Right cardiac atrium (tissue), 5 donors: Measurements from ENCODE around the gene ARHGEF5. TPM values are rescaled to one million over a fixed set of nuclear protein-coding genes. Genes with fewer than 3 reads are reported as not detected.
"Not testable (repeated sequence)": the region's sequence is repeated elsewhere in the genome, so short reads cannot be mapped to it uniquely, and the experiment has no call there.

Experiments used
- ATAC-seq, 2 donors: fragments of 200-7000 bp; cut with Tn5 transposase; one replicate each; pipeline versions ENCODE4 v1.8.0 to v1.9.1; 2020; ENCODE audit warnings: moderate library complexity in 2 of 2, mild to moderate bottlenecking in 1 of 2
- DNase-seq, 3 donors: peaks; one replicate each; pipeline ENCODE4 v3.0.0-alpha.2; 2020
- H3K27ac ChIP-seq: one replicate; pipeline ENCODE4 v1.5.1; 2013; ENCODE audit warnings: mild to moderate bottlenecking, low read length, control low read depth, moderate library complexity
- H3K27me3 ChIP-seq: one replicate; pipeline ENCODE4 v1.6.1; 2013; ENCODE audit not compliant: control insufficient read depth, insufficient read depth
- H3K4me1 ChIP-seq: one replicate; pipeline ENCODE4 v1.6.1; 2013; ENCODE audit warnings: low read length; ENCODE audit not compliant: control insufficient read depth, insufficient read depth
- H3K4me3 ChIP-seq: one replicate; pipeline ENCODE4 v1.5.1; 2013; ENCODE audit warnings: low read length, control low read depth
- H3K9me3 ChIP-seq: one replicate; pipeline ENCODE4 v1.6.1; 2013; ENCODE audit warnings: low read length; ENCODE audit not compliant: control insufficient read depth
- WGBS: extraction: QIAGEN DNeasy Blood & Tissue Kit; methylation state at CpG from one replicate; pipeline ENCODE4 v1.1.7; 2013; 5-methylcytosine and 5-hydroxymethylcytosine counted together
- intact Hi-C, 4 donors: fragments of 100-400 bp; cut with DNase I; formaldehyde crosslinking; loops; one replicate each; pipeline versions ENCODE4 v1.11.0 to v1.14.0; 2022 to 2023
- polyA plus RNA-seq: library from polyadenylated mRNA; stranded (reverse); fragments of 200-250 nt; gene quantifications from one replicate; pipeline ENCODE4 v1.2.3, GENCODE V29; 2013
- total RNA-seq, 4 donors: library from RNA; stranded (reverse); fragmentation: NEBNext Ultra II Directional; extraction: Animal tissue kit (Norgen Biotek cat#: 25700); gene quantifications; one replicate each; pipeline ENCODE4 v1.2.1, GENCODE V29; 2021
- donor health status: healthy with polysubstance abuse.
- donor health status: DM: no; HTN: yes; CAD: no.
- donor health status: DM: no; HTN: no; CAD: no.
- donor health status: DM: no; HTN: yes; CAD: no; lungs with severe emphysema.
- donor health status: DM: yes; HTN: yes; CAD: no.

The ARHGEF5 gene
- total and polyA plus RNA-seq, 5 donors: 1.9 to 4.4 (median 4.2) TPM

- H3K4me3 ChIP-seq, H3K27ac ChIP-seq, intact Hi-C loops, H3K9me3 ChIP-seq, DNase-seq, H3K27me3 ChIP-seq, H3K4me1 ChIP-seq: not testable (repeated sequence)
- peak; percentile 52 to 62 for ATAC-seq
- WGBS: 100% methylated on average over 2 of the region's 9 CpGs
Measured at GRCh38 chr7:144331221-144331995, 23.8 kb upstream of the ARHGEF5 start.

- intact Hi-C loops, DNase-seq, H3K9me3 ChIP-seq, H3K4me1 ChIP-seq, H3K27ac ChIP-seq, H3K27me3 ChIP-seq, H3K4me3 ChIP-seq: not testable (repeated sequence)
- WGBS: 79% methylated on average over 2 of the region's 2 CpGs
- ATAC-seq: peak in 1 of 2 donors; percentile 24
Measured at GRCh38 chr7:144331996-144332288, 23.3 kb upstream of the ARHGEF5 start.

GRCh38 chr7:144348625-144349024 is 6.6 kb upstream of the ARHGEF5 start:
- H3K27me3 ChIP-seq, DNase-seq, H3K9me3 ChIP-seq, ATAC-seq, H3K27ac ChIP-seq, H3K4me3 ChIP-seq, intact Hi-C loops, H3K4me1 ChIP-seq: not testable (repeated sequence)
- no CpG with 5 or more reads among the region's 1 CpG for WGBS

GRCh38 chr7:144351667-144352066 is 3.5 kb upstream of the ARHGEF5 start:
- H3K9me3 ChIP-seq, H3K4me1 ChIP-seq, H3K27ac ChIP-seq, H3K4me3 ChIP-seq, ATAC-seq, intact Hi-C loops, H3K27me3 ChIP-seq: not testable (repeated sequence)
- 37% methylated on average over 2 of the region's 3 CpGs for WGBS
- DNase-seq: peak in 2 of 3 donors; percentile 15 to 42

- H3K27ac ChIP-seq, H3K4me1 ChIP-seq, H3K4me3 ChIP-seq, intact Hi-C loops, H3K9me3 ChIP-seq, DNase-seq, ATAC-seq, H3K27me3 ChIP-seq: not testable (repeated sequence)
- no CpG with 5 or more reads among the region's 6 CpGs for WGBS
Measured at GRCh38 chr7:144356185-144356584, 983 bp downstream of the ARHGEF5 start.

GRCh38 chr7:144356860-144357259 is 1.7 kb downstream of the ARHGEF5 start:
- DNase-seq, H3K4me1 ChIP-seq, H3K27ac ChIP-seq, H3K27me3 ChIP-seq, intact Hi-C loops, ATAC-seq, H3K4me3 ChIP-seq, H3K9me3 ChIP-seq: not testable (repeated sequence)
- WGBS: 75% methylated on average over 2 of the region's 11 CpGs

GRCh38 chr7:144362061-144362460 is 6.9 kb downstream of the ARHGEF5 start:
- H3K27ac ChIP-seq, DNase-seq, intact Hi-C loops, H3K9me3 ChIP-seq, ATAC-seq, H3K4me3 ChIP-seq, H3K4me1 ChIP-seq, H3K27me3 ChIP-seq: not testable (repeated sequence)
- WGBS: no CpG with 5 or more reads among the region's 3 CpGs

GRCh38 chr7:144365523-144365922 is 10.3 kb downstream of the ARHGEF5 start:
- DNase-seq, intact Hi-C loops, H3K9me3 ChIP-seq, H3K27me3 ChIP-seq, H3K4me1 ChIP-seq, H3K4me3 ChIP-seq, H3K27ac ChIP-seq: not testable (repeated sequence)
- peak in 1 of 2 donors; percentile 7 for ATAC-seq
- WGBS: no CpG with 5 or more reads among the region's 6 CpGs

- H3K4me1 ChIP-seq, H3K4me3 ChIP-seq, intact Hi-C loops, DNase-seq, H3K9me3 ChIP-seq, ATAC-seq, H3K27me3 ChIP-seq, H3K27ac ChIP-seq: not testable (repeated sequence)
- WGBS: no CpG with 5 or more reads among the region's 9 CpGs
Measured at GRCh38 chr7:144367250-144367649, 12.0 kb downstream of the ARHGEF5 start.

GRCh38 chr7:144369221-144369620 is 14.0 kb downstream of the ARHGEF5 start:
- H3K27ac ChIP-seq, H3K9me3 ChIP-seq, DNase-seq, H3K27me3 ChIP-seq, intact Hi-C loops, H3K4me1 ChIP-seq, ATAC-seq, H3K4me3 ChIP-seq: not testable (repeated sequence)
- WGBS: no CpG with 5 or more reads among the region's 7 CpGs

GRCh38 chr7:144378651-144379050 is 23.4 kb downstream of the ARHGEF5 start:
- WGBS: 89% methylated on average over 9 of the region's 9 CpGs
- intact Hi-C loops: no loop called here

More at GRCh38 chr7:144378651-144379050, 23.4 kb downstream of the ARHGEF5 start:
- Histone ChIP-seq H3K4me1 (no peaks in the 10 kb centered on the region), H3K9me3 (no peaks in the 10 kb centered on the region), H3K27me3 (no peaks in the 10 kb centered on the region), H3K27ac (no peak overlapping the region), H3K4me3 (no peak overlapping the region)
- no peak for DNase-seq
- ATAC-seq: no peak
